Thyroid gland (tissue), 4 donors: ENCODE measurements around the gene IQGAP2. TPM values are rescaled to one million over a fixed set of nuclear protein-coding genes. Genes with fewer than 3 reads are reported as not detected.

Experiments
- DNase-seq, 2 donors: peaks; one replicate each; pipeline ENCODE4 v3.0.0-alpha.2; 2019
- H3K27ac ChIP-seq, 3 donors: fragments of 200-600 bp; sonication (generic); 1 replicate in 2 of 3; 2 replicates in 1 of 3; pipeline ENCODE4 v1.5.1; 2016 to 2019; ENCODE audit warnings: mild to moderate bottlenecking in 1 of 3, moderate library complexity in 1 of 3
- H3K27me3 ChIP-seq: fragments of 200-600 bp; sonication (generic); one replicate; pipeline ENCODE4 v1.5.1; 2019
- H3K36me3 ChIP-seq, 2 donors: fragments of 200-600 bp; sonication (generic); one replicate each; pipeline ENCODE4 v1.5.1; 2016 to 2019
- H3K4me1 ChIP-seq, 2 donors: fragments of 200-600 bp; sonication (generic); one replicate each; pipeline ENCODE4 v1.5.1; 2017 to 2019
- H3K4me3 ChIP-seq, 3 donors: fragments of 200-600 bp; sonication (generic); replicated peaks in 1 of 3; 1 replicate in 2 of 3; 2 replicates in 1 of 3; pipeline ENCODE4 v1.5.1; 2016; ENCODE audit warnings: mild to moderate bottlenecking in 1 of 3
- H3K9me3 ChIP-seq: fragments of 200-600 bp; sonication (generic); one replicate; pipeline ENCODE4 v1.5.1; 2017
- CTCF ChIP-seq, 6 experiments: fragments of 200-600 bp in 3 of 6; fragments of 450-650 bp in 3 of 6; sonication (generic) in 3 of 6; IDR thresholded peaks; one replicate each; pipeline ENCODE4 v1.5.1; 2016 to 2019; ENCODE audit warnings: antibody characterized with exemption in 6 of 6, mild to moderate bottlenecking in 2 of 6, inconsistent platforms in 1 of 6, moderate library complexity in 1 of 6
- POLR2A ChIP-seq, 2 donors: fragments of 450-650 bp; IDR thresholded peaks; one replicate each; pipeline ENCODE4 v1.6.1; 2017; ENCODE audit warnings: antibody characterized with exemption in 2 of 2, mild to moderate bottlenecking in 2 of 2, moderate library complexity in 1 of 2
- WGBS, 2 donors: methylation state at CpG; one replicate each; pipeline ENCODE4 v1.1.5; 2017; 5-methylcytosine and 5-hydroxymethylcytosine counted together
- intact Hi-C: fragments of 100-400 bp; cut with DNase I; formaldehyde crosslinking; loops from one replicate; pipeline ENCODE4 v1.15.1; 2023
- total RNA-seq, 4 donors: library from RNA; depleted of rRNA; stranded (reverse); fragments of >200 nt; gene quantifications; one replicate each; pipeline ENCODE4 v1.2.3, GENCODE V29; 2016

Gene IQGAP2
- total RNA-seq, 4 donors from 2014 or later, result 55.1 to 85.5 (median 64.0) TPM

- H3K27ac ChIP-seq, result no peak overlapping the region
- no peak for DNase-seq
- H3K27me3 ChIP-seq, result no peaks in the 10 kb centered on the region
- WGBS, 2 donors, result 76 to 90% methylated on average over 3 of the region's 3 CpGs
- H3K36me3 ChIP-seq, result no peaks in the 10 kb centered on the region
- intact Hi-C loops, result no loop called here
- TF ChIP-seq POLR2A (IDR thresholded peaks at IDR 0.05) (no peak), CTCF (IDR thresholded peaks at IDR 0.05) (no peak)
- H3K4me1 ChIP-seq, result peaks cover 6 to 11% of the 10 kb centered on the region in 2 donors
- no peak overlapping the region for H3K4me3 ChIP-seq
- H3K9me3 ChIP-seq, result no peaks in the 10 kb centered on the region
These were observed 121.2 kb downstream of the IQGAP2 start for GRCh38 chr5:76524101-76524835.

- no peaks in the 10 kb centered on the region for H3K9me3 ChIP-seq
- TF ChIP-seq POLR2A (IDR thresholded peaks at IDR 0.05) (no peak), CTCF (IDR thresholded peaks at IDR 0.05) (no peak)
- no peak overlapping the region for H3K27ac ChIP-seq
- no peak for DNase-seq
- H3K4me1 ChIP-seq, result peaks cover 6 to 11% of the 10 kb centered on the region in 2 donors
- no peak overlapping the region for H3K4me3 ChIP-seq
- no peaks in the 10 kb centered on the region for H3K36me3 ChIP-seq
- intact Hi-C loops, result no loop called here
- H3K27me3 ChIP-seq, result no peaks in the 10 kb centered on the region
- WGBS, 2 donors, result 84 to 89% methylated on average over 2 of the region's 2 CpGs
These were observed 121.8 kb downstream of the IQGAP2 start for GRCh38 chr5:76524868-76525267.

GRCh38 chr5:76525956-76526355 is 122.9 kb downstream of the IQGAP2 start:
- no peak for DNase-seq
- TF ChIP-seq CTCF (IDR thresholded peaks at IDR 0.05) (no peak), POLR2A (IDR thresholded peaks at IDR 0.05) (no peak)
- no peaks in the 10 kb centered on the region for H3K36me3 ChIP-seq
- no peaks in the 10 kb centered on the region for H3K27me3 ChIP-seq
- no peaks in the 10 kb centered on the region for H3K9me3 ChIP-seq
- H3K4me1 ChIP-seq, result peaks cover 6 to 10% of the 10 kb centered on the region in 2 donors
- WGBS, 2 donors, result 90 to 97% methylated on average over 2 of the region's 2 CpGs
- H3K4me3 ChIP-seq, result no peak overlapping the region
- no peak overlapping the region for H3K27ac ChIP-seq
- intact Hi-C loops, result no loop called here

- H3K4me1 ChIP-seq, result no peaks in the 10 kb centered on the region
- TF ChIP-seq CTCF (IDR thresholded peaks at IDR 0.05), result no peak
- no peak overlapping the region for H3K27ac ChIP-seq
- H3K9me3 ChIP-seq, result no peaks in the 10 kb centered on the region
- 70 to 76% methylated on average over 2 of the region's 2 CpGs for WGBS, 2 donors
- H3K4me3 ChIP-seq, result no peak overlapping the region
- DNase-seq, result no peak
- no peaks in the 10 kb centered on the region for H3K27me3 ChIP-seq
- intact Hi-C loops, result no loop called here
- H3K36me3 ChIP-seq, result no peaks in the 10 kb centered on the region
These were observed 124.0 kb downstream of the IQGAP2 start for GRCh38 chr5:76526950-76527583.

- H3K9me3 ChIP-seq, result no peaks in the 10 kb centered on the region
- H3K36me3 ChIP-seq, result no peaks in the 10 kb centered on the region
- WGBS, 2 donors, result 85 to 89% methylated on average over 2 of the region's 2 CpGs
- no peak overlapping the region for H3K27ac ChIP-seq
- no peaks in the 10 kb centered on the region for H3K27me3 ChIP-seq
- no peaks in the 10 kb centered on the region for H3K4me1 ChIP-seq
- intact Hi-C loops, result no loop called here
- no peak for DNase-seq
- H3K4me3 ChIP-seq, result no peak overlapping the region
- no peak for TF ChIP-seq CTCF (IDR thresholded peaks at IDR 0.05)
- no peak for TF ChIP-seq POLR2A (IDR thresholded peaks at IDR 0.05)
These were observed 124.6 kb downstream of the IQGAP2 start for GRCh38 chr5:76527685-76528161.
